SH-SY5Y (cell line): ENCODE measurements around the gene TTC21B.

ENCODE experiments used
- GATA2 ChIP-seq: IDR thresholded peaks from 2 replicates; pipeline ENCODE4 v1.6.1; 2011; ENCODE audit warnings: mild to moderate bottlenecking, low read depth, low read length
- GATA3 ChIP-seq: IDR thresholded peaks from 2 replicates; pipeline ENCODE4 v1.6.1; 2011; ENCODE audit warnings: low read depth, mild to moderate bottlenecking, low read length, moderate library complexity

DNA sequence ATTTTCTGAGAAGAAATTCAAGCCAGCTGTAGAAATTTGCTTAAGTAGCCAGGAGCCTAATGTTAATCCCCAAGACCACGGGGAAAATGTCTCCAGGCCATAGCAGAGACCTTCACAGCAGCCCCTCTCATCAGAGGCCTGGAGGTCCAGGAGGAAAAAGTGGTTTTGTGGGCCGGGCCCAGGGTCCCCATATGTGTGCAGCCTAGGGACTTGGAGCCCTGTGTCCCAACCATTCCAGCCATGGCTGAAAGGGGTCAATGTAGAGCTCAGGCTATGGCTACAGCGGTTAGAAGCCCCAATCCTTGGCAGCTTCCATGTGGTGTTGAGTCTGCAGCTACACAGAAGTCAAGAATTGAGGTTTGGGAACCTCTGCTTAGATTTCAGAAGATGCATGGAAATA is 14.2 kb upstream of the TTC21B start:
- TF ChIP-seq GATA2 (no peak), GATA3 (no peak)
